ENCODE measurements around the gene NDUFA8. TPM values are rescaled to one million over a fixed set of nuclear protein-coding genes. Genes with fewer than 3 reads are reported as not detected.

Gene NDUFA8
- total RNA-seq, 3 donors from 2014 or later (not counting 1 experiment from before 2014, with no cell fraction given), result 6.6 to 15.9 (median 10.8) TPM

GRCh38 chr9:122188369-122188768 lies 28.8 kb upstream of the NDUFA8 start:
- Histone ChIP-seq H3K36me3 (ENCODE audit: control insufficient read depth, insufficient read depth, low read length) (no peaks in the 10 kb centered on the region), H3K27me3 (ENCODE audit: control insufficient read depth, insufficient read depth, low read length) (no peaks in the 10 kb centered on the region), H3K4me1 (ENCODE audit: control insufficient read depth, insufficient read depth, low read length) (no peaks in the 10 kb centered on the region), H3K9me3 (ENCODE audit: control insufficient read depth, insufficient read depth, low read length) (no peaks in the 10 kb centered on the region), H3K27ac (ENCODE audit: low read length) (no peak overlapping the region), H3K4me3 (ENCODE audit: low read length) (no peak overlapping the region)
- no peaks in the 10 kb centered on the region for H3K36me3 Mint-ChIP-seq
- no peak for ATAC-seq
- H3K27ac Mint-ChIP-seq, result no peak overlapping the region
- no peak for TF ChIP-seq CTCF (IDR thresholded peaks at IDR 0.05)
- no peaks in the 10 kb centered on the region for H3K4me1 Mint-ChIP-seq
- no peak overlapping the region for H3K4me3 Mint-ChIP-seq
- intact Hi-C loops (cut with micrococcal nuclease), result no loop called here
- no peak for DNase-seq
- 92% methylated on average over 6 of the region's 6 CpGs for WGBS (ENCODE audit: insufficient coverage)
- H3K27me3 Mint-ChIP-seq (ENCODE audit: low read depth in 2 of 2), result peaks cover under 1 to 4% of the 10 kb centered on the region in 2 donors
- H3K9me3 Mint-ChIP-seq, result no peaks in the 10 kb centered on the region

GRCh38 chr9:122186777-122187470 lies 27.3 kb upstream of the NDUFA8 start:
- 90% methylated on average over 8 of the region's 8 CpGs for WGBS (ENCODE audit: insufficient coverage)
- Mint-ChIP-seq H3K36me3 (no peaks in the 10 kb centered on the region), H3K27ac (no peak overlapping the region), H3K4me1 (no peaks in the 10 kb centered on the region), H3K4me3 (no peak overlapping the region), H3K27me3 (ENCODE audit: low read depth in 2 of 2) (peaks cover 4 to 11% of the 10 kb centered on the region in 2 donors), H3K9me3 (no peaks in the 10 kb centered on the region)
- intact Hi-C loops (cut with micrococcal nuclease), result no loop called here
- no peak for TF ChIP-seq CTCF (IDR thresholded peaks at IDR 0.05)
- H3K36me3 ChIP-seq (ENCODE audit: control insufficient read depth, insufficient read depth, low read length), result no peaks in the 10 kb centered on the region
- DNase-seq (no peak), ATAC-seq (no peak)
- H3K27me3 ChIP-seq (ENCODE audit: control insufficient read depth, insufficient read depth, low read length), result no peaks in the 10 kb centered on the region
- no peaks in the 10 kb centered on the region for H3K9me3 ChIP-seq (ENCODE audit: control insufficient read depth, insufficient read depth, low read length)
- H3K27ac ChIP-seq (ENCODE audit: low read length), result no peak overlapping the region
- no peaks in the 10 kb centered on the region for H3K4me1 ChIP-seq (ENCODE audit: control insufficient read depth, insufficient read depth, low read length)
- no peak overlapping the region for H3K4me3 ChIP-seq (ENCODE audit: low read length)

GRCh38 chr9:122186301-122186700 lies 26.7 kb upstream of the NDUFA8 start:
- Mint-ChIP-seq H3K4me1 (no peaks in the 10 kb centered on the region), H3K9me3 (no peaks in the 10 kb centered on the region), H3K4me3 (no peak overlapping the region), H3K27me3 (ENCODE audit: low read depth in 2 of 2) (peaks cover 4 to 11% of the 10 kb centered on the region in 2 donors), H3K36me3 (no peaks in the 10 kb centered on the region), H3K27ac (no peak overlapping the region)
- intact Hi-C loops (cut with micrococcal nuclease), result no loop called here
- H3K27me3 ChIP-seq (ENCODE audit: control insufficient read depth, insufficient read depth, low read length), result no peaks in the 10 kb centered on the region
- H3K4me3 ChIP-seq (ENCODE audit: low read length), result no peak overlapping the region
- WGBS (ENCODE audit: insufficient coverage), result 88% methylated on average over 5 of the region's 5 CpGs
- ATAC-seq (no peak), DNase-seq (no peak)
- no peaks in the 10 kb centered on the region for H3K9me3 ChIP-seq (ENCODE audit: control insufficient read depth, insufficient read depth, low read length)
- H3K36me3 ChIP-seq (ENCODE audit: control insufficient read depth, insufficient read depth, low read length), result no peaks in the 10 kb centered on the region
- no peaks in the 10 kb centered on the region for H3K4me1 ChIP-seq (ENCODE audit: control insufficient read depth, insufficient read depth, low read length)
- TF ChIP-seq CTCF (IDR thresholded peaks at IDR 0.05), result no peak
- no peak overlapping the region for H3K27ac ChIP-seq (ENCODE audit: low read length)

- Histone ChIP-seq H3K36me3 (ENCODE audit: control insufficient read depth, insufficient read depth, low read length) (no peaks in the 10 kb centered on the region), H3K27ac (ENCODE audit: low read length) (no peak overlapping the region), H3K9me3 (ENCODE audit: control insufficient read depth, insufficient read depth, low read length) (no peaks in the 10 kb centered on the region), H3K27me3 (ENCODE audit: control insufficient read depth, insufficient read depth, low read length) (no peaks in the 10 kb centered on the region), H3K4me3 (ENCODE audit: low read length) (no peak overlapping the region), H3K4me1 (ENCODE audit: control insufficient read depth, insufficient read depth, low read length) (no peaks in the 10 kb centered on the region)
- Mint-ChIP-seq H3K27ac (no peak overlapping the region), H3K4me1 (no peaks in the 10 kb centered on the region), H3K36me3 (no peaks in the 10 kb centered on the region), H3K9me3 (no peaks in the 10 kb centered on the region), H3K4me3 (no peak overlapping the region), H3K27me3 (ENCODE audit: low read depth in 2 of 2) (peaks cover 4 to 11% of the 10 kb centered on the region in 2 donors)
- DNase-seq (no peak), ATAC-seq (no peak)
- TF ChIP-seq CTCF (IDR thresholded peaks at IDR 0.05), result no peak
- WGBS (ENCODE audit: insufficient coverage), result no CpG with 5 or more reads among the region's 1 CpG
- intact Hi-C loops (cut with micrococcal nuclease), result no loop called here
Observed at GRCh38 chr9:122184551-122184950, 25.0 kb upstream of the NDUFA8 start.

Data from natural killer cell (primary cell).